ENCODE measurements around the gene DPYSL5.
A peak's percentile ranks its signal among the peaks of the same experiment; 100 is the strongest.

DPYSL5 gene

GRCh38 chr2:26927221-26927620 lies 79.3 kb downstream of the DPYSL5 start:
- Mint-ChIP-seq H3K9me3 (no peaks in the 10 kb centered on the region), H3K36me3 (ENCODE audit: low read depth) (peaks cover 7% of the 10 kb centered on the region), H3K27me3 (ENCODE audit: low read depth, poor library complexity) (peaks cover 2% of the 10 kb centered on the region), H3K4me3 (no peak overlapping the region), H3K4me1 (peaks cover 25% of the 10 kb centered on the region), H3K27ac (no peak overlapping the region)
- TF ChIP-seq CTCF (IDR thresholded peaks at IDR 0.05), result no peak
- DNase-seq, result no peak

DNA sequence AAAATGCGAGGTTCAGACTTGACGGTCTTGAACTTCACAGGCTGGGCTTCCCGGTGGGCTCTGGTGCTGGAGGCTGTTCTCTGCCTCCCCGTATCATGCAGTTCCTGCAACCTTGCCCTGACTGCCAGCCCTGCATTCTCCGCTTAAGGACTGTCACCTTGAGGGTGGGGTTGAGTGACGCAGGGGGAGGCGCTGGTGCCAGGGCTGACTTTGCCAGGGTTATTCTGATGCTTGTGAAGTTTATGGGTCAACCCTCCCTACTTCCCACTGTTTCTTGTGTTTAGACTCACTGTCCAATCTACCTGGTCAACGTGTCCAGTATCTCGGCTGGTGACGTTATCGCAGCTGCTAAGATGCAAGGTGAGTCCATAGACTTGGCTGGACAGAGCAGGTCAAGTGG lies 85.0 kb downstream of the DPYSL5 start:
- Mint-ChIP-seq H3K4me1 (no peaks in the 10 kb centered on the region), H3K27me3 (ENCODE audit: low read depth, poor library complexity) (peaks cover 3% of the 10 kb centered on the region), H3K9me3 (no peaks in the 10 kb centered on the region), H3K36me3 (ENCODE audit: low read depth) (peaks cover 12% of the 10 kb centered on the region), H3K27ac (no peak overlapping the region), H3K4me3 (no peak overlapping the region)
- no peak for DNase-seq
- no peak for TF ChIP-seq CTCF (IDR thresholded peaks at IDR 0.05)

- no peak for DNase-seq
- no peaks in the 10 kb centered on the region for H3K9me3 Mint-ChIP-seq
- H3K4me1 Mint-ChIP-seq, result peaks cover under 1% of the 10 kb centered on the region
- H3K27ac Mint-ChIP-seq, result peak overlapping the region; percentile 84
- H3K36me3 Mint-ChIP-seq (ENCODE audit: low read depth), result peaks cover 12% of the 10 kb centered on the region
- H3K27me3 Mint-ChIP-seq (ENCODE audit: low read depth, poor library complexity), result peaks cover 3% of the 10 kb centered on the region
- no peak overlapping the region for H3K4me3 Mint-ChIP-seq
- no peak for TF ChIP-seq CTCF (IDR thresholded peaks at IDR 0.05)
Measured at GRCh38 chr2:26933431-26934334, 85.8 kb downstream of the DPYSL5 start.

DNA sequence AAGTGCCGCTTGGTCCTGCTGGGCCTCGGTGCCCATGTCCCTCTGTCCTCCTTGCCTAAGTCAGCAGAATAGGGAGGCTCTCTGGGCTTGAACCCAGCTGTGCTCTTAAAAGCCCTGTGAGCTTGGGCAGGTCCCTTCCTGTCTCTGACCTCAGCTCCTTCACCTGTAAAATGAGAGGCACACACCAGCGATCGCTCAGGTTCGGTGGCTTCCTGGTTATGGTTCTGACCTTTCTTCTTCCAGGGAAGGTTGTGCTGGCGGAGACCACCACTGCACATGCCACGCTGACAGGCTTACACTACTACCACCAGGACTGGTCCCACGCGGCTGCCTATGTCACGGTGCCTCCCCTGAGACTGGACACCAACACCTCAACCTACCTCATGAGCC lies 86.4 kb downstream of the DPYSL5 start:
- Mint-ChIP-seq H3K27me3 (ENCODE audit: low read depth, poor library complexity) (peaks cover 3% of the 10 kb centered on the region), H3K36me3 (ENCODE audit: low read depth) (peaks cover 12% of the 10 kb centered on the region), H3K4me1 (peaks cover 5% of the 10 kb centered on the region), H3K27ac (no peak overlapping the region), H3K4me3 (no peak overlapping the region), H3K9me3 (no peaks in the 10 kb centered on the region)
- DNase-seq, result no peak
- TF ChIP-seq CTCF (IDR thresholded peaks at IDR 0.05), result no peak

- Mint-ChIP-seq H3K9me3 (no peaks in the 10 kb centered on the region), H3K4me3 (no peak overlapping the region), H3K4me1 (peaks cover 5% of the 10 kb centered on the region), H3K27me3 (ENCODE audit: low read depth, poor library complexity) (peaks cover 3% of the 10 kb centered on the region), H3K27ac (no peak overlapping the region), H3K36me3 (ENCODE audit: low read depth) (peaks cover 5% of the 10 kb centered on the region)
- no peak for DNase-seq
- no peak for TF ChIP-seq CTCF (IDR thresholded peaks at IDR 0.05)
Measured at GRCh38 chr2:26934985-26935384, 87.1 kb downstream of the DPYSL5 start.

DNA sequence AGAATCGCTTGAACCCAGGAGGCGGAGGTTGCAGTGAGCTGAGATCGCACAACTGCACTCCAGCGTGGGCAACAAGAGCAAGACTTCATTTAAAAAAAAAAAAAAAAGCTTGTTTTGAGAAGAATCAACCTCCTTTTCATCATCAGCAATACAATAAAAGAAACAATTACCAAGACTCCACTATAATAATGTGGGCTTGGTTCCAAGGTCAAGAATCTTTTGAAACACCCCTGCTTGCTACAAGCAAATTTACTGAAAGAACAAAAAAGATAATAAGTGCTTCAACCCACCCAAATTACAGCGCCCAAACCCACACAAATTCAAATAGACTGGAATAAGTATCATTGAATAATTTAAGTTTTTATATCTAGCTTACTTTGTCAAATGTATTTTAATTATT lies 88.9 kb downstream of the DPYSL5 start:
- H3K4me3 Mint-ChIP-seq, result no peak overlapping the region
- DNase-seq, result no peak
- no peak overlapping the region for H3K27ac Mint-ChIP-seq
- no peaks in the 10 kb centered on the region for H3K9me3 Mint-ChIP-seq
- H3K27me3 Mint-ChIP-seq (ENCODE audit: low read depth, poor library complexity), result peaks cover 3% of the 10 kb centered on the region
- H3K36me3 Mint-ChIP-seq (ENCODE audit: low read depth), result peaks cover 4% of the 10 kb centered on the region
- H3K4me1 Mint-ChIP-seq, result peaks cover 5% of the 10 kb centered on the region
- no peak for TF ChIP-seq CTCF (IDR thresholded peaks at IDR 0.05)
